Measurements from ENCODE around the gene MSRB1. TPM values are rescaled to one million over a fixed set of nuclear protein-coding genes. Genes with fewer than 3 reads are reported as not detected.

Gene MSRB1
- total and polyA plus RNA-seq, 2 of the 13 experiments (the other 11 are each of a cell fraction or from before 2014, with no cell fraction given): 32.1 to 75.4 TPM

GRCh38 chr16:1983544-1984346 is 40.7 kb upstream of the MSRB1 start, which contains the start of gene GFER (continued):
- peak; percentile 66; the same call in 1 of the 2 replicates for TF ChIP-seq THAP8 (CRISPR knock-in tag; IDR thresholded peaks at IDR 0.05; ENCODE audit: borderline replicate concordance)
- TF ChIP-seq ZBTB4 (CRISPR knock-in tag; IDR thresholded peaks at IDR 0.05; ENCODE audit: borderline replicate concordance): no peak; the same call in 1 of the 2 replicates
- peak; percentile 16; the same call in 1 of the 2 replicates for TF ChIP-seq ZNF230 (CRISPR knock-in tag; IDR thresholded peaks at IDR 0.05)
- no peak for TF ChIP-seq GPBP1L1 (CRISPR knock-in tag; IDR thresholded peaks at IDR 0.05)
- peak; percentile 37 for TF ChIP-seq IKZF4 (CRISPR knock-in tag; IDR thresholded peaks at IDR 0.05; ENCODE audit: borderline replicate concordance, low read depth, not compliant biosample characterization)
- TF ChIP-seq SNRNP70 (IDR thresholded peaks at IDR 0.05; ENCODE audit: low read depth, low read length): no peak
- no peak for TF ChIP-seq AFF4 (CRISPR knock-in tag; IDR thresholded peaks at IDR 0.05)
- 0 out of 2 replicates have a peak, but pooled peaks have one; percentile 1 for TF ChIP-seq GTF3A (CRISPR knock-in tag; conservative IDR thresholded peaks at IDR 0.05)
- TF ChIP-seq SIN3A (IDR thresholded peaks at IDR 0.05; ENCODE audit: borderline replicate concordance, low read depth, low read length): peak; percentile 63; the same call in 1 of the 2 replicates
- peak; percentile 5; the same call in 1 of the 2 replicates for TF ChIP-seq KMT2A (CRISPR knock-in tag; IDR thresholded peaks at IDR 0.05)
- no peak for TF ChIP-seq ZNF280D (CRISPR knock-in tag; IDR thresholded peaks at IDR 0.05)
- 0 out of 2 replicates have a peak, but pooled peaks have one; percentile 22 for TF ChIP-seq ZNF678 (CRISPR knock-in tag; IDR thresholded peaks at IDR 0.05)
- no peak for TF ChIP-seq ZNF780A (CRISPR knock-in tag; IDR thresholded peaks at IDR 0.05)
- no peak for TF ChIP-seq ESRRA (CRISPR knock-in tag; IDR thresholded peaks at IDR 0.05; ENCODE audit: low read depth)

Measured in HepG2 (cell line).